ENCODE measurements around the gene SCD. TPM values are rescaled to one million over a fixed set of nuclear protein-coding genes. Genes with fewer than 3 reads are reported as not detected.

SCD gene
- total RNA-seq, 3 donors from 2014 or later: 72.8 to 461 (median 112) TPM

- Histone ChIP-seq H3K4me3 (no peak overlapping the region), H3K27me3 (no peaks in the 10 kb centered on the region), H3K36me3 (no peaks in the 10 kb centered on the region), H3K9me3 (no peaks in the 10 kb centered on the region), H3K27ac (no peak overlapping the region), H3K4me1 (no peaks in the 10 kb centered on the region)
- TF ChIP-seq POLR2AphosphoS5 (IDR thresholded peaks at IDR 0.05) (no peak), POLR2A (IDR thresholded peaks at IDR 0.05) (no peak)
- TF ChIP-seq, protein P1, sequence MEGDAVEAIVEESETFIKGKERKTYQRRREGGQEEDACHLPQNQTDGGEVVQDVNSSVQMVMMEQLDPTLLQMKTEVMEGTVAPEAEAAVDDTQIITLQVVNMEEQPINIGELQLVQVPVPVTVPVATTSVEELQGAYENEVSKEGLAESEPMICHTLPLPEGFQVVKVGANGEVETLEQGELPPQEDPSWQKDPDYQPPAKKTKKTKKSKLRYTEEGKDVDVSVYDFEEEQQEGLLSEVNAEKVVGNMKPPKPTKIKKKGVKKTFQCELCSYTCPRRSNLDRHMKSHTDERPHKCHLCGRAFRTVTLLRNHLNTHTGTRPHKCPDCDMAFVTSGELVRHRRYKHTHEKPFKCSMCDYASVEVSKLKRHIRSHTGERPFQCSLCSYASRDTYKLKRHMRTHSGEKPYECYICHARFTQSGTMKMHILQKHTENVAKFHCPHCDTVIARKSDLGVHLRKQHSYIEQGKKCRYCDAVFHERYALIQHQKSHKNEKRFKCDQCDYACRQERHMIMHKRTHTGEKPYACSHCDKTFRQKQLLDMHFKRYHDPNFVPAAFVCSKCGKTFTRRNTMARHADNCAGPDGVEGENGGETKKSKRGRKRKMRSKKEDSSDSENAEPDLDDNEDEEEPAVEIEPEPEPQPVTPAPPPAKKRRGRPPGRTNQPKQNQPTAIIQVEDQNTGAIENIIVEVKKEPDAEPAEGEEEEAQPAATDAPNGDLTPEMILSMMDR (IDR thresholded peaks at IDR 0.05): no peak
- intact Hi-C loops (cut with DNase I; ENCODE audit: low total_unique reads): no loop called here
- DNase-seq (ENCODE audit: low spot score in 2 of 2): no peak
Measured at GRCh38 chr10:100383251-100383650, 36.2 kb downstream of the SCD start.

DNA sequence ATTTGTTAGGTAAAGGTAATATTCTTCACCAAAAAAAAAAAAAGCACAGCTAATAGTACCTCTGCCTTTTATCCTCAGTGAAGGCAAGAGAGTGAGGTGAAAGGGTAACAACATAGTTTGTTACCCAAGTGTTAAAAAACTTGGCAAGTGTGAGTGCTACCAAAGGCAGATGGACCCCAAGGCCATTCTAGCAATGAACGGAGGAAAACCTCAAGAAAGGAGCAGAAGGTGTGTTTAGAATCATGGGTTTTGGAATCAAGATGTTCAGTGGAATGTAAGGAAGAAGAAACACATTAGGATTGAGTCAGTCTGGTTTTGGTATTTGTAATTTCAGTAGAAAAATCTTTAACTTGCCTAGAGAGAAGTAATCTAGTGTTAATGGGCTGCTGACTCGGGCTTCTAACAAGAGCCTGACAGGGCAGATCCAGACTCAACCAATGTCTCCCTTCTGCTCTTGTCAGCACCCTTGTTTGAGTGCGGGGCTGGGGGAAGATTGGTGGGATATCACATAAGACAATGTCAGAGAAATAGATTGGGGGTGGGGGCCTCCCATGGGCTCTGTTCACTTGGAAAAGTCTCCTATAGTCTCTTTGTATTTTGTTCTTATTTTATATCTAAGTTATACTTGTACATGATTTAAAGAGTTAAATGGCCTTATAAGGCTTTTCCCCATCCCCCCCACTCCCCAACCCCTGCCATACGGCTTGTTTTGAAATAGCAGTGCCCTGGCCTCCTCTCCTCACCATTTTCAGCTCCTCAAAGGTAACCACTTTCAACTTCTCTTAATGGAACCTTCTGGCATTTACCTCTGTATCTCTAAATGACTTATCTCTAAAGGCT is 44.4 kb downstream of the SCD start:
- Histone ChIP-seq H3K9me3 (no peaks in the 10 kb centered on the region), H3K36me3 (no peaks in the 10 kb centered on the region), H3K27ac (no peak overlapping the region), H3K4me3 (no peak overlapping the region), H3K4me1 (no peaks in the 10 kb centered on the region), H3K27me3 (no peaks in the 10 kb centered on the region)
- intact Hi-C loops (cut with DNase I; ENCODE audit: low total_unique reads): no loop called here
- TF ChIP-seq POLR2AphosphoS5 (IDR thresholded peaks at IDR 0.05) (no peak), POLR2A (IDR thresholded peaks at IDR 0.05) (no peak)
- TF ChIP-seq, protein P1 (IDR thresholded peaks at IDR 0.05): no peak
- no peak for DNase-seq (ENCODE audit: low spot score in 2 of 2)

DNA sequence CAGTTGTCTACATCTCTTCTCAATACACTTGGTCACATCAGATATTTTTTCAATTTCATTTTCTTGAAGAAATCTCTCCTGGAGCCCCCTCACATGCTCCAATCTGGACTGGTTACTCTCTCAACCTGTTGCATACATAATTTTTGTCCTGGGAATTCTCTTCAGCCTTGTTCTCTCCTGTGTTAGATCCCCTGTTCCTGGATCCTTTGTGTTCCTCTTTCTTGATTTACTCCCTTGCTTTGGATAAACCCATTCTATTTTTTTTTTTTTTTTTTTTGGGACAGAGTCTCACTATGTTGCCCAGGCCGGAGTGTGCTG is 45.6 kb downstream of the SCD start:
- no peaks in the 10 kb centered on the region for H3K36me3 ChIP-seq
- intact Hi-C loops (cut with DNase I; ENCODE audit: low total_unique reads): no loop called here
- no peak overlapping the region for H3K27ac ChIP-seq
- no peak overlapping the region for H3K4me3 ChIP-seq
- H3K4me1 ChIP-seq: no peaks in the 10 kb centered on the region
- no peaks in the 10 kb centered on the region for H3K27me3 ChIP-seq
- no peak for DNase-seq (ENCODE audit: low spot score in 2 of 2)
- TF ChIP-seq, protein P1 (IDR thresholded peaks at IDR 0.05): no peak
- TF ChIP-seq POLR2A (IDR thresholded peaks at IDR 0.05) (no peak), POLR2AphosphoS5 (IDR thresholded peaks at IDR 0.05) (no peak)
- no peaks in the 10 kb centered on the region for H3K9me3 ChIP-seq

- intact Hi-C loops (cut with DNase I; ENCODE audit: low total_unique reads): loop anchor here (5.0 kb wide), 1 partner anchor 432 kb away; no protein-coding TSS in a partner anchor
- Histone ChIP-seq H3K27ac (no peak overlapping the region), H3K4me3 (no peak overlapping the region), H3K9me3 (no peaks in the 10 kb centered on the region), H3K4me1 (no peaks in the 10 kb centered on the region), H3K36me3 (no peaks in the 10 kb centered on the region), H3K27me3 (no peaks in the 10 kb centered on the region)
- TF ChIP-seq POLR2AphosphoS5 (IDR thresholded peaks at IDR 0.05) (no peak), POLR2A (IDR thresholded peaks at IDR 0.05) (no peak)
- TF ChIP-seq, protein P1 (IDR thresholded peaks at IDR 0.05): no peak
- no peak for DNase-seq (ENCODE audit: low spot score in 2 of 2)
Measured at GRCh38 chr10:100395626-100396025, 48.6 kb downstream of the SCD start.

DNA sequence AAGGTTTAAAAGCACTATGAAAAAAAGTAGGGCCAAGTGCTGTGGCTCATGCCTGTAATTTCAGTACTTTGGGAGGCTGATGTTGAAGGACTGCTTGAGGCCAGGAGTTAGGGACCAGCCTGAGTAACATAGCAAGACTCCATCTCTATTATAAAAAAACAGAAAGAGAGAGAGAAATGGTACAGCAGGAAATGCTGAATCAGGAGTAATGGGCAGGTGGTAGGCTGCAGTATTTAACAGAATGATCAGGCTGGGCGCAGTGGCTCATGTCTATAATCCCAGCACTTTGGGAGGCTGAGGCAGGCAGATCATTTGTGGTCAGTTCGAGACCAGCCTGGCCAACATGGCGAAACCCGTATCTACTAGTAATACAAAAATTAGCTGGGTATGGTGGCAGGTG is 49.6 kb downstream of the SCD start:
- intact Hi-C loops (cut with DNase I; ENCODE audit: low total_unique reads): loop anchor here (5.0 kb wide), 1 partner anchor 431 kb away; no protein-coding TSS in a partner anchor
- Histone ChIP-seq H3K27ac (no peak overlapping the region), H3K9me3 (no peaks in the 10 kb centered on the region), H3K27me3 (no peaks in the 10 kb centered on the region), H3K4me3 (no peak overlapping the region), H3K36me3 (no peaks in the 10 kb centered on the region), H3K4me1 (no peaks in the 10 kb centered on the region)
- no peak for DNase-seq (ENCODE audit: low spot score in 2 of 2)
- TF ChIP-seq, protein P1 (IDR thresholded peaks at IDR 0.05): no peak
- no peak for TF ChIP-seq POLR2A (IDR thresholded peaks at IDR 0.05)
- no peak for TF ChIP-seq POLR2AphosphoS5 (IDR thresholded peaks at IDR 0.05)
